SK-N-SH treated with all-trans-retinoic acid at 6 μM for 48 hours (cell line): Measurements from ENCODE around the gene GUCY1B1.

Experiments
- ARNTL ChIP-seq: fragments of 450-650 bp; formaldehyde crosslinking; IDR thresholded peaks from 2 replicates; pipeline ENCODE4 v1.5.0; 2020; ENCODE audit warnings: low read depth, mild to moderate bottlenecking, moderate library complexity, borderline replicate concordance
- ZFP30 ChIP-seq: fragments of 450-650 bp; formaldehyde crosslinking; IDR thresholded peaks from 2 replicates; pipeline ENCODE4 v1.5.0; 2022; ENCODE audit warnings: mild to moderate bottlenecking, moderate library complexity

DNA sequence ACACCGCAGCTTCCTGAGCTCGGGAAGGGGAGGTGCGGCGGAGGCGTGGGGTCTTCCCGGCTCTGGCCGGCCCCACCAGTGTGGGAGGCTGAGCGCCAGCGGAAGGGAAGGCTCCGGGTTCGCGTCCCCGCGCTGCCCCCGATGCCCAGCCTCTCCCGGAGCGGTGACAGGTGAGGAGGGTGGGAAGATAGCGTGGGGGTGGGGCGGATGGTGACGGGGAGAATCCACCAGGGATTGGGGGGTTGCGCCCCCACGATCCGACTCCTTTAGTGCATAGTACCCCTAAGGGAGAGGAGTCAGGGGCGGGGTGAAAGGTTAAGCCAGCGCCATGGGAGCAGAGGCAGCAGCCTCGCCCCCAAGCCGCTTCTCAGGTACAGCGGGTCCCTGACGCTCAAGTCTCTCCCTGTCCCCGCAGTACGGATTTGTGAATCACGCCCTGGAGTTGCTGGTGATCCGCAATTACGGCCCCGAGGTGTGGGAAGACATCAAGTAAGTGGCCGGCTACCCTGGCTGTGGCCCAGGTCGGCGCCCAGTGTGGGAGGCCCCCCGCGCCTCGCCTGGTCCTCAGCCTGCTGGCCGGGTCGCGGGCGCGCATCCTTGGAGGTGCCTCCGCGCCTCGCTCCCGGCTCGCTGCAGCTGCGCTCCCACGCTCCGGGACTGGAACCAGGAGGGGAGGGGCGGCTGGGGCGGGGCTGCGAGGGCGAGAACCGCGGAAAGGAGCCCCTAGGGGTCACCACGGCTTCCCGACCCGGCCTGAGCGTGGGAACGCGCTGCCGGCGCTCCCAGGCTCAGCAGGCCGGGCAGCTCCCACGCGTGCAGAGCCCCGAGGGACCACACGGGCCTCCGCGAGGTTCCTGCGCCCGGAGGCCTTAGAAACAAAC lies 791 bp downstream of the GUCY1B1 start:
- TF ChIP-seq ARNTL (CRISPR knock-in tag) (no peak), ZFP30 (CRISPR knock-in tag) (no peak)
